ENCODE results near the gene SRGAP1.
"Not testable (repeated sequence)": the region's sequence is repeated elsewhere in the genome, so short reads cannot be mapped to it uniquely, and the experiment has no call there.

The SRGAP1 gene

GRCh38 chr12:64131456-64131855, 287.0 kb downstream of the SRGAP1 start:
- not testable (repeated sequence) for FAIRE-seq

- not testable (repeated sequence) for FAIRE-seq
These were observed 288.2 kb downstream of the SRGAP1 start for GRCh38 chr12:64132672-64133071.

GRCh38 chr12:64137117-64137516, 292.6 kb downstream of the SRGAP1 start:
- no peak for FAIRE-seq

- no peak for FAIRE-seq
These were observed 294.5 kb downstream of the SRGAP1 start for GRCh38 chr12:64139021-64139420.

GRCh38 chr12:64142382-64142781, 297.9 kb downstream of the SRGAP1 start:
- FAIRE-seq, result no peak

GRCh38 chr12:64142784-64143183, 298.3 kb downstream of the SRGAP1 start:
- FAIRE-seq, result no peak

GRCh38 chr12:64145226-64145625, 300.7 kb downstream of the SRGAP1 start:
- no peak for FAIRE-seq

- no peak for FAIRE-seq
These were observed 302.6 kb downstream of the SRGAP1 start for GRCh38 chr12:64147011-64147631.

GRCh38 chr12:64147875-64148274, 303.4 kb downstream of the SRGAP1 start:
- no peak for FAIRE-seq

GRCh38 chr12:64154677-64155076, 310.2 kb downstream of the SRGAP1 start:
- no peak for FAIRE-seq

GRCh38 chr12:64157110-64157509, 312.6 kb downstream of the SRGAP1 start:
- no peak for FAIRE-seq

- FAIRE-seq, result no peak
These were observed 315.7 kb downstream of the SRGAP1 start for GRCh38 chr12:64160021-64160710.

- no peak for FAIRE-seq
These were observed 316.2 kb downstream of the SRGAP1 start for GRCh38 chr12:64160711-64161060.

- not testable (repeated sequence) for FAIRE-seq
These were observed 322.1 kb downstream of the SRGAP1 start for GRCh38 chr12:64166606-64167005.

GRCh38 chr12:64167041-64167440, 322.5 kb downstream of the SRGAP1 start:
- FAIRE-seq, result not testable (repeated sequence)

GRCh38 chr12:64170024-64170423, 325.5 kb downstream of the SRGAP1 start:
- no peak for FAIRE-seq

- no peak for FAIRE-seq
These were observed 326.2 kb downstream of the SRGAP1 start for GRCh38 chr12:64170730-64171129.

- FAIRE-seq, result no peak
These were observed 327.2 kb downstream of the SRGAP1 start for GRCh38 chr12:64171715-64172114.

GRCh38 chr12:64172143-64172970, 327.9 kb downstream of the SRGAP1 start:
- no peak for FAIRE-seq

GRCh38 chr12:64173456-64173855, 329.0 kb downstream of the SRGAP1 start:
- FAIRE-seq, result no peak

GRCh38 chr12:64175254-64175945, 330.9 kb downstream of the SRGAP1 start:
- FAIRE-seq, result no peak

GRCh38 chr12:64177001-64177400, 332.5 kb downstream of the SRGAP1 start:
- FAIRE-seq, result no peak

GRCh38 chr12:64178122-64178521, 333.6 kb downstream of the SRGAP1 start:
- FAIRE-seq, result no peak

All from A204.1 (cell line).